OCI-LY3 (cell line): ENCODE measurements around the gene GABPA.

Experiments
- CTCF ChIP-seq: fragments of 200-600, 300-600 bp; sonication (generic); IDR thresholded peaks from 2 replicates; pipeline ENCODE4 v1.5.1; 2014; ENCODE audit warnings: antibody characterized with exemption, low read length, low read depth
- EZH2phosphoT487 ChIP-seq: fragments of 200-600 bp; shearing (Covaris generic); IDR thresholded peaks from 2 replicates; pipeline ENCODE4 v1.6.1; 2018; ENCODE audit warnings: antibody characterized with exemption, mixed run types, low read depth

GRCh38 chr21:25742900-25743299, 8.1 kb downstream of the GABPA start:
- TF ChIP-seq CTCF (no peak), EZH2phosphoT487 (no peak)
